GM12873 (cell line): ENCODE results near the gene DLGAP4.

Experiments used
- TF ChIP-seq, protein P1 (sequence below): IDR thresholded peaks from 2 replicates; pipeline ENCODE4 v1.5.1; 2012; ENCODE audit warnings: low read depth, mild to moderate bottlenecking, moderate library complexity, low read length, control low read depth; ENCODE audit not compliant: insufficient read depth; ENCODE audit errors: missing control alignments

Gene DLGAP4

DNA sequence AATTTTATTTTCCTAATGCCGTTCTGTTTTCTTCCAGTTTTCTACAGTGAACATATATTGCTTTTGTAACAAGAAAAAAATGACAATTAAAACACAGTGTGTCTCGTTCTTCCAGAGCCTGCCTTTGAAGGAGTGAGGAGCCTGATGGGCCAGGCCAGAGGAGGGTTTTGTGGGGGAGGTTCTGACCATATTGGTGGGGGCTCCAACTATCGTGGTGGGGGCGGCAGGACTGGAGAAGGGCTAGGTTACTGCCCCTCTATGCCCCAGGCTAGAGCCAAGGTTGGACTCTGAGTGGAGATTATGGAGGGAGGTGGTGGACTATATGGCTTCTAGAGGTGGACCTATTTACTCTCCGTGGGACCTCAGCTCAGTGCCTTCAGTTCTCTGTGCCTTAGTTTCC is 24.0 kb downstream of the DLGAP4 start:
- TF ChIP-seq, protein P1, sequence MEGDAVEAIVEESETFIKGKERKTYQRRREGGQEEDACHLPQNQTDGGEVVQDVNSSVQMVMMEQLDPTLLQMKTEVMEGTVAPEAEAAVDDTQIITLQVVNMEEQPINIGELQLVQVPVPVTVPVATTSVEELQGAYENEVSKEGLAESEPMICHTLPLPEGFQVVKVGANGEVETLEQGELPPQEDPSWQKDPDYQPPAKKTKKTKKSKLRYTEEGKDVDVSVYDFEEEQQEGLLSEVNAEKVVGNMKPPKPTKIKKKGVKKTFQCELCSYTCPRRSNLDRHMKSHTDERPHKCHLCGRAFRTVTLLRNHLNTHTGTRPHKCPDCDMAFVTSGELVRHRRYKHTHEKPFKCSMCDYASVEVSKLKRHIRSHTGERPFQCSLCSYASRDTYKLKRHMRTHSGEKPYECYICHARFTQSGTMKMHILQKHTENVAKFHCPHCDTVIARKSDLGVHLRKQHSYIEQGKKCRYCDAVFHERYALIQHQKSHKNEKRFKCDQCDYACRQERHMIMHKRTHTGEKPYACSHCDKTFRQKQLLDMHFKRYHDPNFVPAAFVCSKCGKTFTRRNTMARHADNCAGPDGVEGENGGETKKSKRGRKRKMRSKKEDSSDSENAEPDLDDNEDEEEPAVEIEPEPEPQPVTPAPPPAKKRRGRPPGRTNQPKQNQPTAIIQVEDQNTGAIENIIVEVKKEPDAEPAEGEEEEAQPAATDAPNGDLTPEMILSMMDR: no peak

GRCh38 chr20:36331209-36331608 is 25.1 kb downstream of the DLGAP4 start:
- TF ChIP-seq, protein P1: no peak

- TF ChIP-seq, protein P1: no peak
These were observed 27.7 kb downstream of the DLGAP4 start for GRCh38 chr20:36333841-36334240.

GRCh38 chr20:36334281-36335205 is 28.4 kb downstream of the DLGAP4 start:
- TF ChIP-seq, protein P1: no peak

GRCh38 chr20:36335206-36335870 is 29.2 kb downstream of the DLGAP4 start:
- TF ChIP-seq, protein P1: no peak

DNA sequence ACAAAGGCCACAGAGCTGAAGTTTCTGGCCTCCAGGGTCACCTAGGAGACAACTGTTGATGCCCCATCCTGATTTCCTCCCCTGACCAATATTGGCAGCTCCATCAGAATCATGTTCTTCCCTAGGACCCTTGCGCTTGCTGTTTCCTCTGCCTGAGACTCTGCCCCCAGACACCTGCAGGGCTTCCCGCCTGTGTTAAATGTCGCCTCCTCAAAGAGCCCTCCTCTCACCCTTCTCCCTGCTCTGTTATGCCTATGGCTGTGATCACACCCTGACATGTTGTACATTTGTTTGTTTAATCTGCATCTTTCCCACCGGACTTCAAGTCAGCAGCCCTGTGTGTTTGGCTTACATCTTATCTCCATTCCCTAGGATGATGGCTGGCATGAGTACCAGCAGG is 30.1 kb downstream of the DLGAP4 start:
- TF ChIP-seq, protein P1: no peak

DNA sequence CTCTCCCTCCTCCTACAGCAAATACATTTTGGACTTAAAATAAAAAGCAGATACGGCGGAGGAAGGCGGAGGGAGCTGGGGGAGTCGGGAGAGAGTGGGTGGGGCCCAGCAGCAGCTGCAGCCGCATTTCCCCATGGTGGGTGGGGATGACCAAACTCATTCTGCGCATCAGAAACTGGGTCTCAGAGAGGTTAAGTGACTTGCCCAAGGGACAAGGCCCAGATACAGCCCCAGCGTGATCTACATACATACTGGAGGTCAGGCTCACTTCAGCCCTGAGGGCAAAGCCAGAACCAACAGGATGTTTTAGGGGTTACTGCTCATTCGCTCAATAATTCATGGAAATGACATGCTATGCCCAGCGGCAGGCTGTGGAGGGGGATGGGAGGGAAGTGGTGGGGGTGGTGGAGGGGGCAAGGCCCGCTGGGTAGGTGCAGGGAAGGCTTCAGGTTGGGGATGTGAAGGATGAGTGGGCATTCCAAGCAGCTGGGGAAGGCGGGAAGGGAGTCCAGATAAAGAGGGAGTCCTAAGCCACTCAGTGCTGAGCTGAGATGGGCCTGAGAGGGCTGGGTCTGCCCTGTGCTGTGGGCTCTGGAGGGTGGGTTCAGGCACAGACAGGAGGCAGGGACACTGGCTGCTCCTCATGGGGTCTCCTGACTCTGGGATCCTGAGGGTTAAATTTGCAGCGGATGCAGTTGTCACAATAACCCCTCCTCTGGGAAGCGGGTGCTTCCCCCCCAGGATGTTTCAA is 31.0 kb downstream of the DLGAP4 start:
- TF ChIP-seq, protein P1: no peak
